IPS-18c (cell line): ENCODE measurements around the gene CTNNBL1.
"Not testable (repeated sequence)": the region's sequence is repeated elsewhere in the genome, so short reads cannot be mapped to it uniquely, and the experiment has no call there.

Experiments used
- H3K4me3 ChIP-seq: 2 replicates; pipeline ENCODE4 v1.7.0; 2013; ENCODE audit warnings: low read depth, mild to moderate bottlenecking, low read length, moderate library complexity; ENCODE audit not compliant: insufficient read depth
- H3K9me3 ChIP-seq: one replicate; pipeline ENCODE4 v1.6.1; 2013; ENCODE audit warnings: mild to moderate bottlenecking, low read length, moderate library complexity; ENCODE audit not compliant: control insufficient read depth, insufficient read depth

The CTNNBL1 gene

DNA sequence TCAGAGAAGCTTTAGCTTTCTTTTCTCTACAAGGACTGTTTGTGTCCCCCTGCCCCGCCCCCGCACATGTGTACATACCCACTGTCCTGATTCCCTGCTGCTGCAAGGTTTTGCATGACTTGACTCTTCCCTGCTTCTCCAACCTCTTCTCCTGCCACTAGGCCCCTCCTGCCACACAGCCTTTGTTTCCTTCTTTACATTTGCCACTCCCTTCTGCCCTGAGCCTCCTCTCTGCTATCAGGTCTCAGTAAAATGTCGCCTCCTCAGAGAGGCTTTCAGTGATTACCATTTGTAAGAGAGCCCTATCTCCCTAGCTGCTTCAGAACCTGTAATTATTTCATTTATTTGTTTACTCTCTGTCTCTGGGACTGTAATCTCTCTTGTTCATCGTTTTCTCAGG, 152.7 kb downstream of the CTNNBL1 start:
- no peaks in the 10 kb centered on the region for H3K9me3 ChIP-seq
- no peak overlapping the region for H3K4me3 ChIP-seq

DNA sequence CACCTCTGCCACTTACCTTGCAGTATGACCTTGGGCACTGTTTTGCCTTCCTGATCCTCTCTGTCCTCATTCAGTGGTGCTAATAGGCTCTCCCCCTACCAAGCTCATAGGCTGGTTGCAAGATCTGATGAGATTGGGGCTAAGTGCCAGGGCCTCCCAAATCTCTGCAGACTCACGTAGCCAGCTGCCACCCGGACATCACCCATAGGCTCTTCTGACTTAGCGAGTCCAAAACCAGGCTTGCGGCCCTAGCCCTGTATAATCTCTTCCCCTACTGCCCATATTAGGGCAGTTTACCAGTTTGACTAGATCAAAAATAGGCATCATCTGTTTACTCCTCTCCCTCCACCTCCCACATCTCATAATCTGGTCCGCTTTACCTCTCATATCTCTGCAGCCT, 154.9 kb downstream of the CTNNBL1 start:
- Histone ChIP-seq H3K9me3 (no peaks in the 10 kb centered on the region), H3K4me3 (no peak overlapping the region)

DNA sequence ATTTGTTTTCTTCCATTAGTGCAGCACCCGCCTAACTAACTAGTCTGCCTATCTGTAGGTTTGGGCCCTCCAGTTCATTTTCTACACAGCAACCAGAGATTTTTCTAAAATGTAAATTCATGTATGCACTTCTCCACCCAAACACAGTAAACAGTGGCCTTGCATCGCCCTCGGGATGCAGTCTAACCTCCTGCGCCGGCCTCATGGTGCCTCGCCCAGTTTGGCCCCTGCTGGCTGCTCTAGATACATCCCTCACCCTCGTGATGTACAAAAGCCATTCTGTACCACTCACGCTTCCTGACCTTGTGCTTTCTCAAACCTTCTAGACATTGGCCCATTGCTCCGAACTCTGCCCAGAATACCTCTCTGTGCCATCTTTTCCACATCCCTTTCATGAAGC, 155.3 kb downstream of the CTNNBL1 start:
- no peaks in the 10 kb centered on the region for H3K9me3 ChIP-seq

DNA sequence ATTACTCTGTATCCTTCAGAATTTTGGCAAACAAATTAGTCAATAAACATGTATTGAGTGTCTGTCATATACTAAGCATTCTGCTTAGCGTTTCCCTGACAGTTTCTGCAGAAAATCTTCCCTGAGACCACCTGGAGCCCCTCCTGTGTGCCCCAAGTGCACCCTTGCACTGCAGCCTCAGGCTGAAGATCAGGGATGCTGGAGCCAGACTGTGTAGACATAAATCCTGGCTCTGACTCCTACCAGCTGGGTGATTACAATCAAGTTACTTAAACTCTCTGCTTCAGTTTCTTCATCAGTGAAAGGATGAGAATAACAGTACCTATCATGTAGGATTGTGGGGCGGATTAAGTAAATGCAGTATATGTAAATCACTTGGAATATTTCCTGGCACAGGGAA, 155.7 kb downstream of the CTNNBL1 start:
- no peaks in the 10 kb centered on the region for H3K9me3 ChIP-seq
- no peak overlapping the region for H3K4me3 ChIP-seq

More for the DNA sequence above, 155.3 kb downstream of the CTNNBL1 start:
- no peak overlapping the region for H3K4me3 ChIP-seq

DNA sequence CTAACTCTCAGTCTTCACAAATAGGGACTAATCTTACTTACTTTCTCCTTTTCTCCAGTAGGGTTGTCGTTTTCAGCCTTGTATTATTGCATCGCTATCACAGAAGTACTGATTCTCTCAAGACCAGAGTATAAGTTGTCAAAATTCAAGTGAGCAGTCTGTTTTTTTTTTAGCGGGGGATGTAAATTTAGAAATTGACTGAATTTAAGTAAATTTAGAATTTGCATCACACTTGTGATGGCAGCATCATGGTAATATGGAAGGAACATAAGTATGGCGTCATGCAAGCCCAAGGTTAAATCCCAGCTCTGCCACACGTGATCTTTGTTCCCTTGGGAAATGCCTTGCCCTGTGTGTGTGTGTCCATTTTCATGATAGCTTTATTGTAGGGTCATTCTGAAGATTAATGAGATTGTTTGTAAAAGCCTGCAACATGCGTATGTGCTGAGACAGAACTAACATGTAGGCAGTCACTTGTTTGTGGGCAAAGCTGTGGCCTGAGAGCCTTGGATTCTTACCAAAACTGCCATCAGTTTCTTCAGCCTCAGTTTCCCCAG, 156.3 kb downstream of the CTNNBL1 start:
- no peak overlapping the region for H3K4me3 ChIP-seq
- no peaks in the 10 kb centered on the region for H3K9me3 ChIP-seq

DNA sequence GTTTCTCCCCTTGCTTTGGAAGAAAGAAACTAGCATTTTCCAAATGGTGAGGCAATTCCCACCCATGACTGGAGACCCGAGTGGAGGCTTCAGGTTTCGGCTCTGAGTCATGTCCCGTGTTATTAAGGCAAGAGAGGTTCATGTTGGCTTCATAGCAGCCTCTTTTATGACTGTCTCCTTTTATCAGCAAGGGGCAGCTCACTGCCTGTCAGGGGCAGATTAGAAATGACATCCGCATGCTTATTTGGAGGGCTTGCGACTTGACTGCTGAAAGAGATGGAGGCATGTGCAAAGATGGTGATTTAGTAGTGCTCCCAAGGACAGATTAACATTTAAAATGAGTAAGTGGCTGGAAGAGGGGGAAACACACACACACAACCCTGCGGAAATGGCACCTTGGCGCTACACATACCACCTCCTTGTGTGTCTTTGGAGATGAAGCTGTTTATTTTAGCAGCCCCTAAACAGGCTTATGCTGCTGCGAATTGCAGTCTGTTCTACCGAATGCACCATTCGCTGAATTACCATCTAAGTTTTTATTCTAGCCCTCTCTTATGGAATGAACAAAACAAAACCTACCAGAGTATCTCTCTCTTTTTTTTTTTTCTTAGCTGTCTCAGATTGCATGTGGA, 157.0 kb downstream of the CTNNBL1 start:
- no peaks in the 10 kb centered on the region for H3K9me3 ChIP-seq
- H3K4me3 ChIP-seq: no peak overlapping the region

DNA sequence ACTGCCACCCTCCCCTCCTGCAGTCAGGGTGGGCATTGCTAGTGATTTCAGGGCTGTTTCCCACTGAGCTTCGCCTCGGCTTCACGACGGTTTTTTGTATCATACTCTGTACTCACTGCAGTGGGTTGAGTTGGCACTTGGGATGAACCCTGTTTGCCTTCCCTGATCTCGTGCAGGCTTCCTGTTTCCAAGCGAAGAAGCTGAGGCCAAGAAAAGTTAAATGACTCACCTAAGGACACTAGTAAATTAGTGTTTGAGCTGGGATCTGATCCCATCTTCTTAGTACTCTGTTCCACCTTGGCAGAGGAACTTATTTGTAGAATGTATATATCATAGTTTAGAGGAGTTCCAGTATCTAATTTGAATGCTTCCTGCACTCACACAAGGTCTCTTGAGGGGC, 158.8 kb downstream of the CTNNBL1 start:
- no peak overlapping the region for H3K4me3 ChIP-seq
- H3K9me3 ChIP-seq: no peaks in the 10 kb centered on the region

DNA sequence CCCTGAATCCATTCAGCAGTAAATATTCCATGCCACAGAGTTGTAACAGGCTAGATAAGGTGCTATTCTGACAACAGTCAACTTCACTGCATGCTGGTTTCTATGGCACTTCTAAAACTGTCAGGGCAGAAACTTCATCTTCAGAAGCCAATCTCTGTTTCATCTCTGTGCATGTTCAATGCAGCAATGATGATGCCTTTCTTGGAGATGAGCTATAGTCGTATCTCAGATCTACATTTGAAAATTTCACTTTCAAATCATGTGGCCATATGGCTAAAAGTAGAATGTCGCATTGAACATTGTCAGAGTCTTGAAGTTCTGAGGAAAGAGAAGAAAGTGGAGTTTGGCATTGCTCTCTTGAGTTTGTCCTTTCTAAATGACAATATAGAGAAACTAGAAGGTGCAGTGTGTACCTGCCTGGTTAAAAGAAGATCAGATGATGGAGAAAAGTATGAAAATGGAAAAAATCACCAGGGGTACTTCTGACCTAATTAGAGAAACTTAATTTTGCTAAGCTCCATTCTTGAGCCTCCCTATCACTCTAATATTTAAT, 160.1 kb downstream of the CTNNBL1 start:
- no peak overlapping the region for H3K4me3 ChIP-seq

DNA sequence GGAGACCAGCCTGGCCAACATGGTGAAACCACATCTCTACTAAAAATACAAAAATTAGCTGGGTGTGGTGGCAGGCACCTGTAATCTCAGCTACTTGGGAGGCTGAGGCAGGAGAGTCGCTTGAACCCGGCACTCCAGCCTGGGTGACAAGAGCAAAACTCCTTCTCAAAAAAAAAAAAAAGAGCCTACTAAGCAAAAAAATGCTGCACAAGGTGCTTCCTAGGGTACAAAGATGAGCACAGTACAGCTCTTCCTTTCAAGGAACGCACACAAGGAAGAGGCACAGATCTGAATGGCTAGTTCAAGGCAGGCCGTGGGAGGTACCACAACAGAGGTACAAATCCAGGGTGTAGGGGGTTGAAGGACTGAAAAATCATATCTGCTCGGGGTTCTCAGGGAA, 162.2 kb downstream of the CTNNBL1 start:
- not testable (repeated sequence) for H3K9me3 ChIP-seq, H3K4me3 ChIP-seq

More for the DNA sequence above, 160.1 kb downstream of the CTNNBL1 start:
- H3K9me3 ChIP-seq: no peaks in the 10 kb centered on the region

DNA sequence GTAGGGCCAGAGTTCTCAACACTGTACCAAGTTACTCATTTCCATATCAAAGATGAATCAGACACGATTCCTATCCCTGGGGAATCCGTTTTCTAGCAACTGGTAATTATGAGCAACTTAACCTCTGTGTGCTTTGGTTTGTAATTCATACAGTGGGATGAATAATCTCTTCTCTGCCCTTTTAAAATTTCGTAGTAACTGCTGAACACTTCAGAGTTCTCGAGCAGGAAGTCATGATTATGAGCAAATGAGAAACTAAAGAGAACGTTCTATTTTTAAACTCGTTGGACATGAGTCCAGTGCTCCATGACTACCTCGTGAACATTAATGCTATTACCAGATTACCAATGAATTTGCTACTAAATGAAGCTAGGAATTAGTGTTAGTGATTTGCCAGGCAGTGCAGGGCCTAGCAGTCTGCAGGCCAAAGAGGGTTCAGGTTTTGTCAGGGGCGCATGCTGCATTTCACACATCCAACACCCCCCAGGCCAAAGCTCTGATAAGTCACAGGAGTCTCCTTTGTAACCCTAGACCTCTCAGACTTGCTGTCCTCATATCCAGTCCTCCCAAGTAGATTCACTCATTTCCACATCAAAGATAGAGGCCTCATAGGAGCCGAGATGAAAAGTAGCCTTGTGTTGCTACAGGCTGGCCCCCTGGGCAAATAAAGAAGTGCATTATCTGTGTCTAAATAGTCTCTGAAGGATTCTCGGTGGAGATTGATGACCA, 163.3 kb downstream of the CTNNBL1 start:
- Histone ChIP-seq H3K9me3 (peaks cover 2% of the 10 kb centered on the region), H3K4me3 (no peak overlapping the region)

DNA sequence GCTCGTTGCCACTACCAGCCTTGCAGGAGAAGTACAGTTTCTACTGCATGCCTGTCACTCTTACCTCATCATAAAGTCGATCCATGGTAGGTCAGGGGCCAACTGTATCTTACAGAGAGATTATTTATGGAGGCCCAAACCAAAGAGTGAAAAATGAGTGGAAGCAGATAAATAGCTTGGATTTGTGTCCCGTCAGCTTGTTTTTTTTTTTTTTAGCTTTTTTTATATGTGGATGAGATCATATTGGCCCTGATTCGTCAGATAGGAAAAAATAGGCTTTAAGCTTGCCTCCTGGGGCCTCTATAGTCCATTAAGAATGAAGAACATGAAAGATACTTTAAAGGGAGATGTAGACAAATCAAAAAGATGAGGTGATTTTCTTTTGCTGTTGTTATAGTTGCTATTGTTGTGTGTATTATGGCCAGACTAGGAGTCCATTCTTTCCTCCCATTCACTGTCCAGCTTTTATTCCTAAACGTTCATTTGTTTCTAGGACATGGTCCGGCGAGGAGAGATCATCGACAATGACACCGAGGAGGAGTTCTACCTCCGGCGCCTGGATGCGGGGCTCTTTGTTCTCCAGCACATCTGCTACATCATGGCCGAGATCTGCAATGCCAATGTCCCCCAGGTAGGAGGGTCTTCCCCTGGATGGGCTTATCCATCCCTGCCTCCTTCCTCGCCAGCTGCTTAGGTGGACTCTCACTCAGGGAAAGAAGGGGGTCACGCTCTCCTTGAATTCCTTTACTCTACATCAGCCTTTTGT, 165.8 kb downstream of the CTNNBL1 start:
- peaks cover 2% of the 10 kb centered on the region for H3K9me3 ChIP-seq

DNA sequence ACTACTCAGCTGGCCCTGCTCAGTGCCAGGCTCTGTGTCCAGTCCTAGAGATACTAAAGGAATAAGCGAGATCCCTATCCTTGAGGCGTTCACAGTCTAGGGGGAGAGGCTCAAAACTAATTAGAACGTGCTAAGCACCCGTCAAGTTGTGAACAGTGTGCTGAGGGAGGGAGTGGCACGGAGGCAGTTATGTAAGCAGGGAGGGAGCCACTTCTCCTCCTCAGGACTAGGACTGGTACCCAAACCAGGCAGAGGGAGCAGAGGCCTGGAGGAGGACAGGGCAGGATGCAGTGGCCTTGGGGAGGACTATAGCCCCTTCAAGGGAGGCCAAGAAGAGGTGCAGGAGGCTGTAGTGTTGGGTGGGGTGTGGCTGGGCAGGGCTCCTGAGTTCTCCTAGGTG, 169.5 kb downstream of the CTNNBL1 start:
- H3K9me3 ChIP-seq: peaks cover 2% of the 10 kb centered on the region
- H3K4me3 ChIP-seq: no peak overlapping the region

More for the DNA sequence above, 165.8 kb downstream of the CTNNBL1 start:
- no peak overlapping the region for H3K4me3 ChIP-seq

DNA sequence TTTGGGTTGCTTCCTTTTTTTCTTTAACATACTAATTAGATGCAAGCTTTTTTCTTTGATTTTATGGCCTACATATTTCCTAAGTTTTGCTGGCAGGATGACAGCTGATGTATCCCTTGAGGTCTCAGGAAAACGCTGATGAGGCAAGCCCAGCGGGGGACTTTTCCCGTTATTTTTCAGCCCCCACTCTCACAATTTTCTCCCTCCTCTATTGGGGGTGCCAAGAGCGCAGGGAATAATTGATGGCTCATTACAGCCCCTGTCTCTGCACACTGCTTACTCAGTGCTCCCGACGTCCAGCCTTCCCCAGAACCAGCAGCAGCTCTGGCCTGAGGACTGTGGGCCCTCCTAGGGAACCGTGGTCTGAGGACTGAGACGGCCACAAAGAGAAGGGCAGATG, 170.5 kb downstream of the CTNNBL1 start:
- Histone ChIP-seq H3K4me3 (no peak overlapping the region), H3K9me3 (peaks cover 2% of the 10 kb centered on the region)

DNA sequence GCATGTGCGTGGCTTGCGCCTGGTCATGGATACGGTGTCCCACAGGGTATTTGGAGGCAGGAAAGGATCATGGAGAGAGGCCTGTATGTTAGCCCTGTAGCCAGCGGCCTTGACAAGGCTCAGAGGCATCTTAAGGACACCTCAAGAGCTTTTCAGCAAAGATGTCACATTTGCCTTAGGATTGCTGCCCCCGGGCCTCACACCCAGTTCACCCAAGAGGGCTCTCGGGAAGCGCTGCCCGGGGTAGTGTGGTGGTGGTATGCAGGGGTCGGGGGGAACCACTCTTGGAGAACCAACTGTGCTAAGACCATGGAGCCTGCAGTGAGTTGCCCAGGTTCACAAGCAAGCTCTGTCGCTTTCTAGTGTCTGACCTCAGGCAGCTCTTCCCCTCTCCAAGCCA, 172.2 kb downstream of the CTNNBL1 start:
- no peak overlapping the region for H3K4me3 ChIP-seq
- no peaks in the 10 kb centered on the region for H3K9me3 ChIP-seq

DNA sequence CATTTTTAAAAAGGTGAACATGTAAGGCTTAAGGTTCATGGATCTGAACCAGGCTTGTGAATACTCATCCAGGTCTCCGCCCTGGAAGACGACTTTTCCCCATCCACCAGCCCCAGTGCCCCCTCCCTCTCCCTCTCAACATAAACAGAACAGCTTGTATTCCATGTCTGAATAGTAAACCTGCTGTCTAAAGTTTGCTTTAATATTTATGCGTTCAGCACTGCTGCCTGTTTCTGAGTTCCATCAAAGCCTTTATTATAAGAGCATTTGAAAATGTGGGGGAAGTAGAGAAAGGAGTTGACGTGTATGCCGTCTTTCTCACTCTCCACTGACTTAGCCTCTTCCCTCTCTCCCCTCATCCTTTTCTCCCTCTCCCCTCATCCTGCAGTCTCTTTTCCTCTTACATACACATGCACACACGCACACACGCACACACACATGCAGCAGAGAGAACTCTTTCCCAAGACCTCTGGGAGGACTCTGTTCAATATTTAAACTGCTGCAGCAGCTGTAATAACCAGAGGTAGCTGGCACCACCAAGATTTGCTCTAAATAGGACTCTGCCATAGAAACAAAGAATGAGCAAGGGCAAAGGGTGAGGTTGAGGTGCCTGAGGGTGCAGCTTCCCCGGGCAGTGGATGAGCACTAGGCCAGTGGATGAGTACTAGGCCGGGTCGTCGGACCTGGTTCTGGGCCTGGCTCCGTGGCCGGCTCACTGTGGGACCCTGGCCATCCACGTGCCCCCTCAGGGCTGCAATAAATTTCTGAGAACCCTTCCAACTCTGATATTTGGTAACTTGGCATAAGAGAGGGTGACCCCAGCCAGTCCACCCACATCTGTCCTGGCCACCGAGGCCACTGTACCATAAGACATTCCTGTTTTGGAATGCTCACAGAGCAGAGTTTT, 173.7 kb downstream of the CTNNBL1 start:
- H3K9me3 ChIP-seq: no peaks in the 10 kb centered on the region
- no peak overlapping the region for H3K4me3 ChIP-seq

DNA sequence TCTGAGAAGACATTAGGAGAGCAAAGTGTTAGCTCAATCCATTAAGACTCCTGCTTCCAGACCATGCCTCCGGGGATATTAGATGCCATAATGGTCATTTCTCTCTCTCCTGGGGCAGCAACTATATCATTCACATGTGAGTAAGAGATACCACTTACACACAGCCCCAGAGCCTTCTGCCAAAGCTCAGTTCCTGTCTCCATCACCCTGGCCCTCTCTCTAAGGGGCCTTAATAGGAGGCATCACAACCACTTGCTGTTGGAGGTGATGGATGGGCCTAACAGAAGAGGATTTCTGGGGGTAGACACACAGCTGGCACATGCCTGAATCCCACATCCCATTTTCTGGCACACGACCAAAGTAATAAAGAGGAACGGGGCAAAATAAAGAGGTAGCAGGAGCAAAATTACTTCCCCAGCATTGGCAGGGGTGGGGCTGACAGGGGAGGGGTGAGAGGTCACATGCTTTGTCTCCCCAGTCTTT, 175.1 kb downstream of the CTNNBL1 start:
- H3K9me3 ChIP-seq: no peaks in the 10 kb centered on the region
- no peak overlapping the region for H3K4me3 ChIP-seq
